BJ (cell line): ENCODE measurements around the gene POMT1. TPM values are rescaled to one million over a fixed set of nuclear protein-coding genes. Genes with fewer than 3 reads are reported as not detected.
"Not testable (repeated sequence)": the region's sequence is repeated elsewhere in the genome, so short reads cannot be mapped to it uniquely, and the experiment has no call there.

Experiments
- CTCF ChIA-PET: fragments of 350-600 bp; formaldehyde crosslinking; extraction: SDS; loops from one replicate; lab custom pipeline; 2021; ENCODE audit warnings: antibody characterized with exemption, inconsistent platforms; lab: Yijun Ruan, JAX
- POLR2A ChIA-PET: fragments of 300-600 bp; sonication (Branson Sonifier 250); formaldehyde crosslinking; extraction: SDS; loops from one replicate; lab custom pipeline; 2021; ENCODE audit warnings: antibody characterized with exemption; lab: Charles Lee
- DNase-seq: peaks from one replicate; pipeline ENCODE4 v3.0.0-alpha.2; 2011; ENCODE audit warnings: low read depth
- H3K27me3 ChIP-seq: 2 replicates; pipeline ENCODE4 v1.6.0; 2011; ENCODE audit warnings: low read length; ENCODE audit not compliant: control insufficient read depth, insufficient read depth
- H3K36me3 ChIP-seq: 2 replicates; pipeline ENCODE4 v1.5.1; 2011; ENCODE audit warnings: low read length; ENCODE audit not compliant: control insufficient read depth, insufficient read depth
- H3K4me3 ChIP-seq: 2 replicates; pipeline ENCODE4 v1.5.1; 2011; ENCODE audit warnings: low read depth, mild to moderate bottlenecking, control low read depth, low read length
- CTCF ChIP-seq: IDR thresholded peaks from 2 replicates; pipeline ENCODE4 v1.5.1; 2011; ENCODE audit warnings: low read depth, mild to moderate bottlenecking, control low read depth, inconsistent platforms, low read length, moderate library complexity; ENCODE audit not compliant: insufficient read depth
- polyA plus RNA-seq: library from polyadenylated mRNA; depleted of rRNA; stranded (reverse); fragments of >200 nt; gene quantifications from 2 replicates; pipeline ENCODE4 v1.2.3, GENCODE V29; 2011

Gene POMT1
- polyA plus RNA-seq, 1 experiment: 32.1 TPM

- ChIA-PET CTCF (interaction anchor here (1.6 kb wide), 2 partner anchors 13 to 20 kb away, joined by 3 to 4 read pairs; no protein-coding TSS in a partner anchor), POLR2A (no interaction called here)
- Histone ChIP-seq H3K36me3 (no peaks in the 10 kb centered on the region), H3K4me3 (no peak overlapping the region), H3K27me3 (peaks cover 24% of the 10 kb centered on the region)
- no peak for DNase-seq
- no peak for TF ChIP-seq CTCF
Observed at GRCh38 chr9:131545786-131546335, 43.1 kb downstream of the POMT1 start.

GRCh38 chr9:131546336-131547084, 43.8 kb downstream of the POMT1 start:
- CTCF ChIA-PET: interaction anchor here (0.8 to 1.6 kb wide), 7 partner anchors 13 to 202 kb away, joined by 3 to 5 read pairs (median 3); no protein-coding TSS in a partner anchor
- H3K4me3 ChIP-seq: peak overlapping the region; percentile 3; the same call in 1 of the 2 replicates
- TF ChIP-seq CTCF: peak; percentile 32; the same call in 1 of the 2 replicates
- no peak for DNase-seq
- no peaks in the 10 kb centered on the region for H3K36me3 ChIP-seq
- POLR2A ChIA-PET: no interaction called here
- H3K27me3 ChIP-seq: peaks cover 24% of the 10 kb centered on the region

DNA sequence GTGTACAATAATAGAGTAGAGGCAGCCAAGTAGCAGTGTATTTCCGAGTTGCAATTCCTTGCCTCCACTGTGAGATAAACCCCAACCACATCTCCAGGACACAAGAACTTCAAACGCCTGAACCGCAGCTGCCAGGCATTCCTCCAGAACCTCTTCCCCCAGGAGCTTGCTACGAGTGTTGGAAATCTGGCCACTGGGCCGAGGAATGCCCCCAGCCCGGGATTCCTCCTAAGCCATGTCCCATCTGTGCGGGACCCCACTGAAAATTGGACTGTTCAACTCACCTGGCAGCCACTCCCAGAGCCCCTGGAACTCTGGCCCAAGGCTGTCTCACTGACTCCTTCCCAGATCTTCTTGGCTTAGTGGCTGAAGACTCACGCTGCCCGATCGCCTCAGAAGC, 46.5 kb downstream of the POMT1 start:
- H3K4me3 ChIP-seq, DNase-seq, POLR2A ChIA-PET, H3K36me3 ChIP-seq, CTCF ChIA-PET: not testable (repeated sequence)
- H3K27me3 ChIP-seq: peaks cover 33% of the 10 kb centered on the region

DNA sequence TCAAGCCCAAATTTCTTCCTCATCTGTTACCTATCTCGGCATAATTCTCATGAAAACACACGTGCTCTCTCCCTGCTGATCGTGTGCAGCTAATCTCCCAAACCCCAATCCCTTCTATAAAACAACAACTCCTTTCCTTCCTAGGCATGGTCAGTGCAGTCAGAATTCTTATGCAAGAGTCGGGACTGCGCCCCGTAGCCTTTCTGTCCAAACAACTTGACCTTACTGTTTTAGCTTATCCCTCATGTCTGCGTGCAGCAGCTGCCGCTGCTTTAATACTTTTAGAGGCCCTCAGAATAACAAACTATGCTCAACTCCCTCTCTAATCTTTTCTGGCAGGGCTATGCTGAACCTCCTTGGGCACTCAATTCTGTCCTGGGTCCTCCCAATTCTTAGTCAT, 47.7 kb downstream of the POMT1 start:
- H3K4me3 ChIP-seq, POLR2A ChIA-PET, CTCF ChIA-PET, H3K36me3 ChIP-seq, DNase-seq: not testable (repeated sequence)
- H3K27me3 ChIP-seq: peaks cover 27% of the 10 kb centered on the region

DNA sequence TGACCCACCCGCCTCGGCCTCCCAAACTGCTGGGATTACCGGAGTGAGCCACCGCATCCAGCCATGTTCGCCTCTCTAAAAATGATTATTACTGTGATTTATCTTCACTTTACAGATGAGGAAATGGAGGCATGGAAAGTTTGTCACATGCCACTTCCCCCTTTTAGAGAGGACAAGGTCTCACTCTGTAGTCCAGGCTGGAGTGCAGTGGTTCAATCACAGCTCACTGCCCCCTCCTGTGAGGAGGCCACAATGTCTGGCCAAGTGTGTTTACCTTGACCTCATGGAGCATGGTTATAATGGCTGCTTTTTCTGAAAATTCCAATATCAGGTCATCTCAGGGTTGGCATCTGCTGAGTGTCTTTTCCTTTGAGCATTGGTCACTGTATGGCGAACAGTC, 49.3 kb downstream of the POMT1 start:
- no peaks in the 10 kb centered on the region for H3K36me3 ChIP-seq
- H3K4me3 ChIP-seq: no peak overlapping the region
- DNase-seq: no peak
- POLR2A ChIA-PET: no interaction called here
- no peak for TF ChIP-seq CTCF
- CTCF ChIA-PET: no interaction called here
- H3K27me3 ChIP-seq: peaks cover 22% of the 10 kb centered on the region

GRCh38 chr9:131554087-131554842, 51.5 kb downstream of the POMT1 start:
- ChIA-PET POLR2A (no interaction called here), CTCF (no interaction called here)
- peaks cover 14% of the 10 kb centered on the region for H3K27me3 ChIP-seq
- no peaks in the 10 kb centered on the region for H3K36me3 ChIP-seq
- no peak overlapping the region for H3K4me3 ChIP-seq
- no peak for TF ChIP-seq CTCF
- DNase-seq: no peak
